NCI-H2107 (cell line): Measurements from ENCODE around the gene TENM3.

Experiments
- DNase-seq: peaks from one replicate; lab custom pipeline; 2025; lab: John Stamatoyannopoulos, UW

Gene TENM3

GRCh38 chr4:182513587-182514291, 270.5 kb downstream of the TENM3 start:
- no peak for DNase-seq

GRCh38 chr4:182518421-182518820, 275.2 kb downstream of the TENM3 start:
- no peak for DNase-seq

- DNase-seq: no peak
Observed at GRCh38 chr4:182519528-182519927, 276.3 kb downstream of the TENM3 start.

GRCh38 chr4:182521011-182521410, 277.8 kb downstream of the TENM3 start:
- no peak for DNase-seq

- DNase-seq: no peak
Observed at GRCh38 chr4:182528819-182529218, 285.6 kb downstream of the TENM3 start.

GRCh38 chr4:182530451-182530850, 287.2 kb downstream of the TENM3 start:
- DNase-seq: no peak

GRCh38 chr4:182531555-182532162, 288.5 kb downstream of the TENM3 start:
- DNase-seq: no peak

- DNase-seq: no peak
Observed at GRCh38 chr4:182532441-182532840, 289.2 kb downstream of the TENM3 start.

- no peak for DNase-seq
Observed at GRCh38 chr4:182533964-182534363, 290.8 kb downstream of the TENM3 start.

- DNase-seq: no peak
Observed at GRCh38 chr4:182536221-182536811, 293.1 kb downstream of the TENM3 start.

GRCh38 chr4:182537031-182537795, 294.0 kb downstream of the TENM3 start:
- DNase-seq: no peak

GRCh38 chr4:182538031-182538430, 294.8 kb downstream of the TENM3 start:
- no peak for DNase-seq

GRCh38 chr4:182540496-182540895, 297.3 kb downstream of the TENM3 start:
- no peak for DNase-seq

- DNase-seq: no peak
Observed at GRCh38 chr4:182547435-182547834, 304.2 kb downstream of the TENM3 start.

- DNase-seq: no peak
Observed at GRCh38 chr4:182548156-182548555, 305.0 kb downstream of the TENM3 start.

GRCh38 chr4:182549356-182549755, 306.2 kb downstream of the TENM3 start:
- DNase-seq: no peak

- no peak for DNase-seq
Observed at GRCh38 chr4:182552948-182553347, 309.7 kb downstream of the TENM3 start.

GRCh38 chr4:182553653-182554052, 310.5 kb downstream of the TENM3 start:
- no peak for DNase-seq

- no peak for DNase-seq
Observed at GRCh38 chr4:182554736-182555135, 311.5 kb downstream of the TENM3 start.

GRCh38 chr4:182555997-182556418, 312.8 kb downstream of the TENM3 start:
- peak; percentile 0 for DNase-seq

GRCh38 chr4:182556580-182556979, 313.4 kb downstream of the TENM3 start:
- no peak for DNase-seq

GRCh38 chr4:182560358-182560757, 317.2 kb downstream of the TENM3 start:
- peak; percentile 33 for DNase-seq

- no peak for DNase-seq
Observed at GRCh38 chr4:182562350-182562749, 319.1 kb downstream of the TENM3 start.
